ENCODE measurements around the gene CPLANE2.
"Not testable (repeated sequence)": the region's sequence is repeated elsewhere in the genome, so short reads cannot be mapped to it uniquely, and the experiment has no call there.

The CPLANE2 gene

GRCh38 chr1:16219968-16220500 lies 16.9 kb downstream of the CPLANE2 start:
- no peak for DNase-seq (ENCODE audit: low read depth)
- TF ChIP-seq CTCF (IDR thresholded peaks at IDR 0.05; ENCODE audit: control insufficient read depth, extremely low read depth, insufficient read depth), result no peak
- no peak overlapping the region for H3K4me3 ChIP-seq (ENCODE audit: low read depth, low read length)

GRCh38 chr1:16218674-16219071 lies 18.3 kb downstream of the CPLANE2 start:
- no peak for DNase-seq (ENCODE audit: low read depth)
- no peak overlapping the region for H3K4me3 ChIP-seq (ENCODE audit: low read depth, low read length)
- TF ChIP-seq CTCF (IDR thresholded peaks at IDR 0.05; ENCODE audit: control insufficient read depth, extremely low read depth, insufficient read depth), result no peak

GRCh38 chr1:16218014-16218673 lies 18.8 kb downstream of the CPLANE2 start:
- H3K4me3 ChIP-seq (ENCODE audit: low read depth, low read length), result no peak overlapping the region
- no peak for DNase-seq (ENCODE audit: low read depth)
- no peak for TF ChIP-seq CTCF (IDR thresholded peaks at IDR 0.05; ENCODE audit: control insufficient read depth, extremely low read depth, insufficient read depth)

- no peak for TF ChIP-seq CTCF (IDR thresholded peaks at IDR 0.05; ENCODE audit: control insufficient read depth, extremely low read depth, insufficient read depth)
- DNase-seq (ENCODE audit: low read depth), result peak; percentile 69
- H3K4me3 ChIP-seq (ENCODE audit: low read depth, low read length), result peak overlapping the region; percentile 30; the same call in 1 of the 2 replicates
These were observed 19.8 kb downstream of the CPLANE2 start for GRCh38 chr1:16217061-16217785.

- no peak overlapping the region for H3K4me3 ChIP-seq (ENCODE audit: low read depth, low read length)
- TF ChIP-seq CTCF (IDR thresholded peaks at IDR 0.05; ENCODE audit: control insufficient read depth, extremely low read depth, insufficient read depth), result no peak
- no peak for DNase-seq (ENCODE audit: low read depth)
These were observed 20.9 kb downstream of the CPLANE2 start for GRCh38 chr1:16215882-16216753.

GRCh38 chr1:16215240-16215639 lies 21.7 kb downstream of the CPLANE2 start:
- H3K4me3 ChIP-seq (ENCODE audit: low read depth, low read length), result not testable (repeated sequence)

GRCh38 chr1:16213544-16213943 lies 23.4 kb downstream of the CPLANE2 start:
- DNase-seq (ENCODE audit: low read depth); H3K4me3 ChIP-seq (ENCODE audit: low read depth, low read length): not testable (repeated sequence)

More at GRCh38 chr1:16215240-16215639, 21.7 kb downstream of the CPLANE2 start:
- DNase-seq (ENCODE audit: low read depth), result not testable (repeated sequence)

Measured in LNCaP clone FGC (cell line).